Mammary epithelial cell (primary cell): Measurements from ENCODE around the gene UBE2Q1.

Experiments
- EZH2 ChIP-seq: IDR thresholded peaks from 2 replicates; pipeline ENCODE4 v1.6.1; 2012; ENCODE audit warnings: low read length, inconsistent platforms, borderline replicate concordance
- TF ChIP-seq, protein P1 (sequence below), 2 donors: IDR thresholded peaks in 1 of 2; conservative IDR thresholded peaks in 1 of 2; 2 replicates each; pipeline ENCODE4 v1.5.1; 2011 to 2012; ENCODE audit warnings: inconsistent platforms in 2 of 2, low read length in 2 of 2, mild to moderate bottlenecking in 2 of 2, control low read depth in 1 of 2, low read depth in 1 of 2; ENCODE audit not compliant: insufficient read depth in 1 of 2; ENCODE audit errors: extremely low read depth in 1 of 2

GRCh38 chr1:154557939-154558719, at the start of gene UBE2Q1:
- TF ChIP-seq, protein P1, sequence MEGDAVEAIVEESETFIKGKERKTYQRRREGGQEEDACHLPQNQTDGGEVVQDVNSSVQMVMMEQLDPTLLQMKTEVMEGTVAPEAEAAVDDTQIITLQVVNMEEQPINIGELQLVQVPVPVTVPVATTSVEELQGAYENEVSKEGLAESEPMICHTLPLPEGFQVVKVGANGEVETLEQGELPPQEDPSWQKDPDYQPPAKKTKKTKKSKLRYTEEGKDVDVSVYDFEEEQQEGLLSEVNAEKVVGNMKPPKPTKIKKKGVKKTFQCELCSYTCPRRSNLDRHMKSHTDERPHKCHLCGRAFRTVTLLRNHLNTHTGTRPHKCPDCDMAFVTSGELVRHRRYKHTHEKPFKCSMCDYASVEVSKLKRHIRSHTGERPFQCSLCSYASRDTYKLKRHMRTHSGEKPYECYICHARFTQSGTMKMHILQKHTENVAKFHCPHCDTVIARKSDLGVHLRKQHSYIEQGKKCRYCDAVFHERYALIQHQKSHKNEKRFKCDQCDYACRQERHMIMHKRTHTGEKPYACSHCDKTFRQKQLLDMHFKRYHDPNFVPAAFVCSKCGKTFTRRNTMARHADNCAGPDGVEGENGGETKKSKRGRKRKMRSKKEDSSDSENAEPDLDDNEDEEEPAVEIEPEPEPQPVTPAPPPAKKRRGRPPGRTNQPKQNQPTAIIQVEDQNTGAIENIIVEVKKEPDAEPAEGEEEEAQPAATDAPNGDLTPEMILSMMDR (conservative IDR thresholded peaks at IDR 0.05 in 1 of 2, IDR thresholded peaks at IDR 0.05 in 1 of 2; ENCODE audit: extremely low read depth in 1 of 2, insufficient read depth in 1 of 2, low read depth in 1 of 2, low read length in 2 of 2), result no peak
- no peak for TF ChIP-seq EZH2
